NCI-H1694 (cell line): Measurements from ENCODE around the gene PRKAG1.

ENCODE experiments used
- DNase-seq: peaks from one replicate; lab custom pipeline; 2025; lab: John Stamatoyannopoulos, UW

PRKAG1 gene

DNA sequence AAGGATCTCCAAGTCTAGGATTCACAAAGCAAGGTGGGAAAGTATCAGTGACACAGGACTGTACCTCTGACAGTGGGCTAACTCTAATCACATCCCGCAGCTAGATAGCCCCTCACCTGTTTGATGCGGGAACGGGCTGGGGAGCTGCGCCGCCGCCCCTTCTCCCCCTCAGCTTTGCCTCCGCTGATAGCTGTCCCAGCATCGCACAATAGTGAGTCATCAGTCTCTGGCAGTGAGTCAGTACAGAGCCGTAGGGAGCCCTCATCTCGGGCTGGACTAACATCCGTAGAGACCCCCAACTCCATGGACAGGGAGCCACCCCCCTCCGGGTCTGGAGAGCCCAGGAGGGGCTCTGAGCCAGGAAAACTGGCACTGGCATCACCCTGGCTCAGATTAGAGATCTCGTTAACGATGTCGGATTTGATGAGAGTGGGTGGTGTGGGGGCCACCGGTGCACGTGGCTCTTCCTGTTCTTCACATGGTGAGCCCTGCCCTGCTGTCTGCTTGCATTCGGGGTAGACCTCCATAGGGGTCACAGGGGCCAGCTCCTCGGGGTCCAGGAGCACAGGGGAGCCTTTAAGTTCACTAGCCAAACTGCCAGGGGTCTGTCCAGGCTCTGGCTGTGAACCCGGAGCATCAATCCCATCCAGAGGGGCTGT lies 31.1 kb upstream of the PRKAG1 start:
- DNase-seq: no peak

DNA sequence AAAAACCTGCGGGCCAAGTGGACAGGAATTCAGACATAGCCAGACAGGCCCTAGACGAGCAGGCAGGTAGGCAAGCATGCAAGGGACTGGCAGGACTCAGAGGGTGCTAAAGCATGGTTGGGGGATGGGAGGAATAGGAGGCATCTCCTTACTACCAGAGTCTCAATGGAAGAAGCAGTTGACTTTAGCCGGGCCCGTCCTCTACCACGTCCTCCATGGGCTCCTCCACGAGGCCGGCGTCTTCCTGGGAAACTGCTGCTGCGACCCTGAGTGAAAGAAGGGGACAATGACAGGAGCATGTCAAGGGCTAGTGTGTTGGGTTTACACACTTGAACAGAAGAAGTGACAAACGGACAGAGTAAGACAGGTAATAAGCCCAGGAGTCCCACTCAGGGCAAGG lies 30.4 kb upstream of the PRKAG1 start:
- DNase-seq: no peak

DNA sequence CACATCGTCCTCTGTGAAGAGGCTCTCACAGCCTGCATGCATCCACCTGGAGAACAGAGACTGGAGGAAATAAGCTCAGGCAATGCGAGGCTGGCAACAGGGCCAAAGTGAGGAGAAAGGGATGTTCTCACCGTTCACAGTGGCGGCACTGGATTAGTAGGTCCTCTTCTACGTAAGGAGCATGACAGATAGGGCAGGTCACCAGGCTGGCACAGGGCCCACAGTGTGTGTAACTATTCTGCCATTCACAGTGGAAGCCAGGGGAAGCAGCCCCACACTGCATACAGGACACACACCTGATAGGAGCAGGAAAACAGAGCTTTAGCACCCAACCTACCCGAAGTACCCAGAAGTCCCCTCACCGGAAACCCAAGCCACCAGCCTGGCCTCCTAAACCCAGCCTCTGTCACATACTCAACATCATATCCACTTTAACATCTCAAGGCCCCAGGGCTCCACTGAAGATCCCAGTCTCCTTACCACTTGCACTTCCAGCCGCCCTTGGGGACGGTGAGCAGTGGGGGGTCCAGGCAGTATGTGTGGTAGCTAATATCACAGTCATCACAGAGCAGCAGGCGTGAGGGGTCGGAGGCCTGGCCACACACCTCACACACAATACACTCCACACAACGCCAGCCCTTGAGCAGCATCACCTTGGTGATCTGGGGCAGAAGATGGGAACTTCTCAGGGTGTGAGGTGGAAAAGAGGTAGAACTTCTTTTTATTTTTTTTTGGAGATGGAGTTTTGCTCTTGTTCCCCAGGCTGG lies 27.7 kb upstream of the PRKAG1 start:
- no peak for DNase-seq

DNA sequence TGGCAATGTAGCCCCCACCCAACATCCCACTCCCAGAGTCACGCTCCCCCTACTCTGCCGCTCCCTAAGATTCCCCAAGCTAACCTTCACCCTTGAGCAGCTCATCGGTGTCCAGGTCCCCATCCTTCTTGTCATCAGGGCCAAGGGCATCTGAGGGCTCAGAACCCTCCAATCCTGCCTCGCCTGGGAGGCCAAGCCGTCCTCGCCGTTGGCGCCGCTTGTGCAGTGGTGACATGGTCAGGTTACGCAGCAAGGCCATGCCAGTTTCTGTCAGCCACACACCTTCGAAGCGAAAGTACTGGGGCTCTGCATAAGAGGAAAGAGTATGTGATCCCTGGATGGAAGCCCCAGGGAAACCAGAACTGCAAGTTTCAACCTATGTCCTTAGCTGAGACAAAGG lies 26.1 kb upstream of the PRKAG1 start:
- DNase-seq: no peak

DNA sequence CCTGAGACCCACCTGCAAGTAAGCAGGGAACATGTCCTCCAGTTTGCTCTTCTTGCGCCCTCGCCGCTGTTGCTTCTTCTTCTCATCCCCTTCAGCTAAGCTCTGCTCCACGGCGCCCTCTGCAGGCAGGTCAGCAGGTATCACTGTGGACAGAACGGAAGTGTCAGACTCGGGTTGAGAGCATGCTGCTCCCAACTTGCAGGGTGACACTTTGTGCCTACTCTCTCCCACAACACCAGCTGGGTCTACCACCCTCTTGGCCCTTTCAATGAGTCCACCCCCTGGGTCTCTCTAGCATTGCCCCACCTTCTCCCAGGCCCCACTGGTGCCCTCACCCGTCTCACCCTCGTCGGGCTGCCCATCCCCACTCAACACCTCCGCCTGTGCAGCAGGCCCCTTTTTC lies 25.3 kb upstream of the PRKAG1 start:
- DNase-seq: peak; percentile 24

DNA sequence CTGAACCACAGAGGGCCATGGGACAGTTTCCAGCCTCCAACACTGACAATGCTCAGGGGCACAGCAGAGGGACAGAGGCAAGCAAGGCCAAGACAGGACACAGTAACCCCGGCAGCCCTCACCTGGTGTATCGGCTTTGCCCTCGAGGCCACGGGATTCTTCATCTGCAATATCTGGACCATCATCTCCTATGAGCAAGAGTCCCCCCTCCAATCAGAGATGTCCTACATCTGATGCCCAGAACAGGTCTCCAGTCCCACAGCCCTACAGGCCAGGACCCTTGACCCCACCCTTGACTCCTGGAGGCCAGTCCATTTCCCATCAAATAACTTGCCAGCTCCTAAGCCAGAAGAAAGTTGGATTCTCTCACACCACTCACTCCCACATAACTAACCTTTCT lies 24.7 kb upstream of the PRKAG1 start:
- DNase-seq: no peak

DNA sequence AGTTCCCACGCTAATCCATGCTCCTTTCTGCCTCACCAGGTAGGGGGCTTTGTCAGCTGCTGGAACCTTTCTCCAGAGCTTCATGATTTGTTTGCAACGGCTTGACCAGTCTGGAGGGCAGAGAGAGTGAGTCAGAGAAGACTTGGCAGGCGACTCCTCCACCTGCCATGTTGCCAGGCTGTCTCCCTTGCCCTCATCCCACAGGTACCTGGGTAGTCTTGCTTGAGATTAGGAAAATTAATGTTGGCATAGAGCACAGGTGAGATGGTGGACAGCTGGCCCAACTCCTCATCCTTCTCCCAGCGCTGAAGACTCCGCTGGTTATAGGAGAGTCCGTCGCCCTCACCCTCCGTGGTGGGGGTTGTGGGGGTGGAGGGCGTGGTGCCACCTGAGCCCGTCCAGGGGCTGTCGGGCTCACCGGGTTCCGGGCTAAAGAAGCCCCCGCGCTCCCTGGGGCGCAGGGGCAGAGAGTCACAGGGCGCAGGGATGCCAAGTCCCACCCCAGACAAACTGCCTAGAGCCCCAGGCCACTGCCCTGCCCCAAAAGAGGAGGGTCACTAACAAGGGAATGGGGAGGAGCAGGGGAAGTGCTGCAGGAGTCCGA lies 23.4 kb upstream of the PRKAG1 start:
- DNase-seq: no peak

DNA sequence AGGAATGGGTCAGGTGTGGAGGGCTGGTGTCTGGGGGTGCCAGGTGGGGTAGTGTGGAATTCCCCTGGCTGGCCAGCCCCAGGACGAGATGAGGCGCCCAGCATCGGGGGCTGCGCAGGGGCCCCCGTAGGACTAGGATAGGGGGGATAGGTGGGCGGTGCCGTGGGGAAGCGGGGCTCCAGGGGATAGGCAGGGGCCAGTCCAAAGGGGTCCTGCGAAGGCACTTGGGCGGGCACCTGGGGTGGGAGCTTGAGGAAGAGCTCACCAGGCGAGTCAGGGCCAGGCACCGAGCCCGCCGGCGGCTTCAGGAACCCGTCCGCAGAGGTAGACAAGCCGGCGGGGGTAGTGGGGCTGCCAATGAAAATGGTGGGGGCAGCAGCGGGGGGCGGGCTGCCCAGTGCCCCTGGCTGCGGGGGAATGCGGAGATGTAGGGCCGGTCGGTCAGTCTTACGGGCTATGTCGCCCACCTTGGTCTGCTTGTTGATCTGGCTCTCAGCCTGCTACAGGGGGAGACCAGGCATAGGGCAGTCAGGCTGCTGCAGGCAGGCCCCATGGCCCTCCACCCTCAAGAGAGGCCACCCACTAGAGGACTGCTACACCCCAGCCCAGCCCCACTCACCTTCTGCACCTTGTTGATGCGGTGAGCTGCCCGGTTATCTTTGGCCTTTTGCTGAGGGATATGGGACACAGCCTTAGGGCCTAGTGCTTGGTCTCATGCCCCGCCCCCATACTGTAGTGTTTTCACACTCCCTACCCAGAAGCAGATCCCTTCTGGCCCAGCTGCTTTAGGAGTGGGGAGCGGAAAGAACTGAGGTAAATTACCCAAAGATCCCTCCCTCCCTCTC lies 22.7 kb upstream of the PRKAG1 start:
- DNase-seq: no peak

DNA sequence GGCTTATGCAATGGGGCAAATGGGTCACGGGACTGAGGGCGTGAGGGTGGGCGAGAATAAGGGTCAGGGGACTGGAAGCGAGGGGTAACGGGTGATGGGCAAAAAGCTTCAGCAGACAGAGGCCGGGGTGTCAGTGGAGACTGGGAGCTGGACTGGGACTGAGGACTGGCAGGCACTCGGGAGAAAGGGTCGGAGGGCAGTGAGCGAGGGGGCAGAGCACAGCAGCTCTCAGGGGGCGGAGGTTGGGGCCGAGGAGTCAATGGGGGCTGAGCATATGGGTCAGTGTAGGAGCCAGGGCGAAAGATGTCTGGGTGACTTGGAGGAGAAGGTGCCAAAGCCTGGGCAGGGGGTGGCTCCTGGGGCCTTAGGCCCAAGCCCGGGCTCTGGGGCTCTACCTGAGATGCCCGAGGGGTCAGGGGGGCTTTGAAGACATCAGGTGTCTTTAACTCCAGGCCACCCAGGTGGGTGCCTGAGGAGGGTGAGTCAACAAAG lies 21.8 kb upstream of the PRKAG1 start:
- DNase-seq: no peak

DNA sequence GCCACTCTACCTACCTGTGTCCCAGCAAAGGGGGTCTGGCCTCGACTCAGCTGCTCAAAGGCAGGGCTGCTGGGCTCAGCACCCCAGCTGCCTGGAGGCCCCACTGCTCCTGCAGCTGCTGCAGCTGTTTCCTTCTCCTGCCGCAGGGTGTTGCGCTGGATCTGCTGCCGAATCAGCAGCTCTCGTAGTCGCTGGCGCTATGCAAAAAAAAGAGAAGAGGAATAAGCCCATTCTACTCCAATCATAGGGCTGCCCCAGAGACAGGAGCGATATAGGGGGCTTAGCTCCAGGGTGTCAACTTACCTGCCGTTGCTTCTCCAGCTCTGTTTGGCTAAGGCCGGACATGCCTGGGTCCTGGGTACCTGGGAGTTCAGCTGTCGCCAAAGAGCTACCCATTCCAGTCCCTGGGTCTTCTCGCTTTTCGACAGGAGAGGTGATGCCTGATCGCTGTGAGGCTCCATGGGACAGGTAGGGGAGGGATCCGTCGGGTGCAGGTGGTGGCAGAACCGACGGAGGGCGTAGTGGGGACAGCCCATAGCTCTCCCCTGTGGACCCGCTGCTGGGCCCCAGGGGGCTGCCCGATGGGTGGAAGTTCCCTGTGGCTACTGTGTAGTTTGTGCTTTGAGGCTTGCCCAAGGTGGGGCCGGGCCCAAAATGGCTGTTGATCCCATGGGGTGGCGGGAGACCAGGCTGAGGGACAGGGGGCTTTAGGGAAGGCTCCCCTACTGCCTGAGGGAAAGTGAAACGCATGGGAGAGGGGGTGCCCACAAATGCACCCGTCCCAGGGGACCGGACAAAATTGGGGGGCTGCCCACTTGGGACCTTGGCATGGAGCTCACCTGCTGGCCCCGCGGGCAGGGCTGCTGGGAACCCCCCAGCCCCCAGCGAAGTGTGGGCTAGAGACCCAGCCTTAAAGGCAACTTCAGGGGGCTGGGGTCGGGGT lies 21.1 kb upstream of the PRKAG1 start:
- DNase-seq: no peak

DNA sequence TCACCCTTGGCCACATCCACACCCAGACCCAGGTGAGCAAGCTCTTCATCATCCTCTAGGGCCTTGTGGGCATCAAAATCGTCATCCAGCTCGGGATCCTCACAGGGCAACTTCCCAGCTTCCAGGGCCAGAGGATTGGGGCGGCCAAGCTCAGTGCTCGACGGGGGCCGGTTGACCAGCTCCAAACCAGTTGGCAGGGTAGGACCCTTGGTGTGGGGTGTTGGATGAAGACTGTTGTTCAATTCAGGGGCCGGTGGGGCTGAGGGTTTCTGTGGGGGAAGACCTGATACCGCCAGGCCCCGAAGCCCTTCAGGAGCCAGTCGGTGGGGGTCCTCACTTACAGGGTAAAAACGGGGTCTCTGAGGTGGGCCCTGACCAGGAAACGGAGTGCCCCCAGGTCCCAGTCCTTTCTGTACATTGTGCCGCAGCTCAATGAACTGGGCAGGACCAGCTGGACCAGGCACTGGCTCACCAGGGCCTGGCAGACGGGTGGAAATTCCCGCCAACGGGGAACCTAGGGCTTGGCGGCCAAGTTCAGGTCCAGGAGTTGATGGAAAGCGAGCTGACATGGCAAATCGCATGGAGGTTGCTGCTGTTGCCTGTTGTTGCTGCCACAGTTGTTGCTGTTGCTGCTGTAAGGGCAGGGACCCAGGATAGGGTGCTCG lies 19.8 kb upstream of the PRKAG1 start:
- no peak for DNase-seq

DNA sequence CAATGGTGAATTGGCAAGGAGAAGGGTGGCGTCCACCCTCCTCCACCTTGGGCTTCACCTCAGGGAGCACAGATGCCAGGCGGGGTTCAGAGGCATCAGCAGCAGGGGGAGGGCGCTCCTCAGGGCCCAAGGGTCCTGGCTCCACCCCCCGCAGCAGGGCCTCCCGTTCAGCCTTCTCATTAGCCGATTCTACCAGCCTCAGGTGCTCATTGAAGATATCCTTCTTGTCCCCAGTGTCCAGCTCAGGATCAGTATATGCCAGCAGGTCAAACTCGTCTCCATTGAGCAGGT lies 19.3 kb upstream of the PRKAG1 start:
- DNase-seq: no peak

DNA sequence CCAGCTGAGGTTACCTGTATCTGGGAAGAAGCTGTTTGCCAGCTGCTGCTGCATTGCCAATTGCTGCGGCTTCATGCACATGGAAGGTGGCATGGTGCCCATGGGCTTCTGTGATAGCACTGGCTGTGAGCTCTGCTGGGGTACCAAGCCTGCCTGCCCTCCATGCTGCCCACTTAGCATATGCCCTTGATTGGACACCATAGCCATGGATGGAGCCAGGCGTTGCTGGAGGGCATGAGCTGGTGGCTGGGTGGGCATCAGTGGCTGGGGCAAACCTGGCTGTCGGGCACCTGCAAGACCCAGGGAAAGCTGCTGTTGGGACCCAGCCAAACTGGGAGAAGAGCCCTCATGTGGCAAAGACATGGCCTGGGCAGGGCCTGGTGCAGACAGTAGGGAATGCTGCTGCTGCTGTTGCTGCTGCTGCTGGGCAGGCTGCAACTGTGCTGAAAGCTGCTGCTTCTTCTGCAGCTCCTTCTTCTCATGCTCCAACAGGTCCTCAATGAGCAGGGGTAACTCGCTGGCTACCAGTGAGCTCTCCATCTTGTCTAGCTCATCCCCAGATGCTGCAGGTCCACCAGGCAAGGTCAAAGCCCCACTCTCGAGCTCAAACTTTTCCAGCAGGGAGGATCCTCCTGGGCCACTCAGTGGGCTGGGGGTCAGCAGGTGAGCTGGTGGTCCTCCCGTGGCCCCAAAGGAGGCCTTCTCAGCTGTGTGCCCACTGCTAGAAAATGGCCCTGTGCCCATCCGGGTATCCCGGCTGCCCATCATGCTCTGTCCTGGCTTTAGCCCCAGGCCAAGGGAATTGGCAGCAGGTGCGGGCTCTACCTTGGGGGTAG lies 18.8 kb upstream of the PRKAG1 start:
- no peak for DNase-seq

DNA sequence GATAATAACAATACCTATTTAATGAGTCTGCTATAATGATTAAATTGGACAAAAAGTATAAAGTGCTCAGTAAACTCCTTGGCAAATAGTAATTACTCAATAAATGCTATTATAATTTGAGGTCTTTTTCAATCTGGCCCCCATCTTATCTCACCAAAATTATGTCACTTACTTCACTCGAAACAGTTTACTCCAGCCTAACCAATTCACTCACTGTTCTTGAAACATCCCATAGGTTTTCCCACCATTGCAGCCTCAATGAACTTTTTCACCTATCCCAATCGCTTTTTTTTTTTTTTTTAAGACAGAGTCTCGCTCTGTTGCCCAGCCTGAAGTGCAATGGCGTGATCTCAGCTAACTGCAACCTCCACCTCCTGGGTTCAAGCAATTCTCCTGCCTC lies 17.5 kb upstream of the PRKAG1 start:
- no peak for DNase-seq

DNA sequence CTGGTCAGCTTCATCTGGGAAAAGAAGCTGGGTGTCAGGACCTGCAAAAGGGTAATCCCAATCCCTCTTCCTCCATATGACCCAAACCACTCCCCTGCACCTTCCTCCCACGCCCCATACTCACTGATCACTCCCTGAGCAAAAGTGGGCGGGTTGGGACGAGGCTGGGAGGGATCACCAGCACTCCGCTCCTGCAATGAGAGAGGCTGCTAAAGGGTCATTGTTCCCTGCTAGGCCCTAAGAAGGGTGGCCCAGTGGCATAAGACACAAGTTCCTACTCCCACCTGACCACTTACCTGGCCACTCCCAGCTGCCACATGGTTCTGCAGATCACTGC lies 15.7 kb upstream of the PRKAG1 start:
- DNase-seq: no peak

DNA sequence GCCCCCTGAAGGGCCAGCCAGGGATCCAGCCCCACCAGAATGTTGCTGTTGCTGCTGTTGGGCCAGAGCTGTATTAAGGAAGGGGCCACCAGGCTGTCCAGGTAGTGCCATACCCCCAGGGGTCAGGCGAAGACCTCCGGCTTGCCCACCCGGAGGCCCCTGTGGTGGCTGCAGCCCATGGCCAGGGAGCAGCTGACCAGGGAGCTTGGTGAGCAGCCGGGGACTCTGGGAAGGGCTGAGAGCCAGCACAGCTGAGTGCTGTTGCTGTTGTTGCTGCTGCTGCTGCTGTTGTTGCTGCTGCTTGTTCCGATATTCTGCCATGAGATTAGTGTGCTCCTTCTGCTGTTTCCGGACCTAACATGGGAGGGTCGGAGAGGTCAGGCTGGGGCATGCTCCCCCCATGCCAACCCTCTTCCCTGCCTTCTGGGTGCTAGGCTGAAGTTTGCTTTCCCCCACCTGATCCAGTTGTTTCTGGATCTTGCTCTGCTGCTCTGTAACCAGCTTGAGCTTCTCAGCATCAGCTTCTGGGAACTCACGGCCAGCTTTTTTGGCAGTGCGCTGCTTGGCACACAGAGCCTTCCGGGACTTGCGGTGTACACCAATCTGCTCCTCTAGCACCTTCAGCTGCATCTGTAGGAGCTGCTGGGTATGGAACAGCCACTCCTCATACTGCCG lies 15.2 kb upstream of the PRKAG1 start:
- no peak for DNase-seq

DNA sequence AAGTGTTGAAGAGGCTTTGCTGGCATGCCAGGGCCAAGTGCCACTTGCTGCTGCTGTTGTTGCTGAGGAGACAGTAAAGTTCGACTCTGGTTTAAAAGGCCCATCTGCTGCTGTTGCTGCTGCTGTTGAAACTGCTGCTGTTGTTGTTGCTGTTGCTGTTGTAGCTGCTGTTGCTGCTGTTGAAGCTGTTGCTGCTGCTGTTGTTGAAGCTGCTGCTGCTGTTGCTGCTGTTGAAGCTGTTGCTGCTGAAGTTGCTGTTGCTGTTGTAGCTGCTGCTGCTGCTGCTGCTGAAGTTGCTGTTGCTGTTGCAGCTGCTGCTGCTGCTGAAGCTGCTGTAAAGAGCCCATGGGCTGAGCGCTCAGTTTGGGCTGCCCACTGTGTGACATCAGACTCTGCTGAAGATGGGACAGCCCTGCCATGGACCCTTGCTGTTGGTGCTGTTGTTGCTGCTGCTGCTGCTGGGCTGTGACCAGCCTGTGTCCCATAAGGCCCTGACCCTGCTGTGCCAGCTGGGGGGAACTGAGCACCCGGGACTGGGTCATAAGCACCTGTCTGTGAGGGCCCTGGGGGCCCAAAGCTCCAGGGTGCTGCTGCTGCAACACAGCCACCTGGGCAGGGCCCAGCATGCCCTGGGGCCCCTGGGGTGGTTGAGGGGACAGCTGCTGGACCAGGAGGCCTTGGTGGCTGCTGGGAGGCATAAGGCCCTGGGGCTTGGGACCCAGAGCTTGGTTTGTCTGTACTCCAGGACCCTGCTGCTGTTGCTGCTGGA lies 14.3 kb upstream of the PRKAG1 start:
- DNase-seq: no peak

DNA sequence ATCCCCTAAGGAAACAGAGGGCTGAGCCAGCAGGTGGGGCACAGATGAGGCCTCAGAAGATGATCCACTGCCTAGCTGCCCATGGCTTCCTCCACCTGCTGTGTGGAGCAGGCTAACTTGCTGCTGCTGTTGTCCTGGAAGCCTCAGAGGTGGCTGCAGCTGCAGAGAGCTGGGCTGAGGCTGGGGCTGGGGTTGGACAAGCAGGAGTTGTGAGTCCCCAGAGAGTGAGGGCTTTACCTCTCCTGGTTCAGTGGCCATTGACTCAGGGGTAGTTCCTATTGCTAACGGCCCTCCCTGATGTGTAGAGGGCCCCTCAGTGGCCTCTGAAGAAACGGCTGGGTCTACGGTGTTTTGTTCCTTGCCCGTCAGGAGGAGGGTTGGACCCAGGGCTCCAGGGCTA lies 13.7 kb upstream of the PRKAG1 start:
- no peak for DNase-seq
